Activated gamma-delta T cell (primary cell): ENCODE data around the gene HACD4.
"Not testable (repeated sequence)": the region's sequence is repeated elsewhere in the genome, so short reads cannot be mapped to it uniquely, and the experiment has no call there.

Experiments used
- DNase-seq: peaks from one replicate; lab custom pipeline; 2025; lab: John Stamatoyannopoulos, UW

The HACD4 gene

GRCh38 chr9:21016701-21017491 is 14.5 kb downstream of the HACD4 start:
- no peak for DNase-seq

- DNase-seq = no peak
Measured at GRCh38 chr9:21015995-21016394, 15.4 kb downstream of the HACD4 start.

DNA sequence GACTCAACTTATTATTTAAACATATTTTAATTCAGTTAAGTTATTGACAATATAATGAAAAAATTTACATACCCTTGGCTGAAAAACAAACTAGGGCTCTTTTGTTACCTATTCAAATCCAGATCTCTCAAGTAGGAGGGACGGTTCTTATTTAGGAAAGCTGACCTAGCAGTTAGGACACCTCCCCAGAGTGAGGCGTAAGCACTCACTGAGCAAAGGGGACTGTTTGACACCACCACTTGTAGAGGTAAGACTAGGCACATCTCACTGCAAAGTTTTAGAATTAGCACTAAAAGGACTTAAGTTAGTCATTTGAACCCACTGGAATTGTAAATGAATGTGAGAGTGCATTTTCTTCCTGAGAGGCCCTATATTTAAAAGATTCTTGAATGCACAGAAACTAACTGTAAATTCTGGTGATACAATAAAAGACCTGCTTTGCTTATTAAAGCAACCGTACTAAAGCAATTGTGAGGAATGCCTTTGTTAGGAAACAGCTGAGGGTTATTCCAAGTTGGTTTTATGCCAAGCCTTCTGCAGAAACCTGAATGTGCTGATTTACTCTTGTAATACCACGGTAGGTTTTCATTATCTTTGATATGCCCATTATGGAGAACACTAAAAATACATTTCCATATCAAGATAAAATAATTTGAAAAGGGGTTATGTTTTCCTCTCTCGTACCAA is 16.2 kb downstream of the HACD4 start:
- no peak for DNase-seq

- no peak for DNase-seq
Measured at GRCh38 chr9:21002040-21002439, 29.4 kb downstream of the HACD4 start.

DNA sequence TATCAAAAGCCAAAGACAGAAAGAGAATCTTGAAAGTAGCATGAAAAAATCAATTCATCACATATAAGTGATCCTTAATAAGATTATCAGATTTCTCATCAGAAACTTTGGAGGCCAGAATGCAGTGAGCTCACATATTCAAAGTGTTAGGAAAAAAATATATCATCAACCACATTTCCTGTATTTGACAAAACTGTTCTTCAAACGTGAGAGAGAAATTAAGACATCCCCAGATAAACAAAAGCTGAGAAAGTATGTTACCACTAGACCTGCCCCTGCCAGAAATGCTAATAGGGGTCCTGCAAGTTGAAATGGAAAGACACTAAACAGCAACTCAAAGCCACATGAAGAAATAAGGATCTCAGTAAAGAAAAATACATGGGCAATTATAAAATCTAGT is 29.9 kb downstream of the HACD4 start:
- no peak for DNase-seq

GRCh38 chr9:20997503-20998076 is 33.9 kb downstream of the HACD4 start:
- no peak for DNase-seq

GRCh38 chr9:20996809-20997208 is 34.6 kb downstream of the HACD4 start:
- DNase-seq = no peak

DNA sequence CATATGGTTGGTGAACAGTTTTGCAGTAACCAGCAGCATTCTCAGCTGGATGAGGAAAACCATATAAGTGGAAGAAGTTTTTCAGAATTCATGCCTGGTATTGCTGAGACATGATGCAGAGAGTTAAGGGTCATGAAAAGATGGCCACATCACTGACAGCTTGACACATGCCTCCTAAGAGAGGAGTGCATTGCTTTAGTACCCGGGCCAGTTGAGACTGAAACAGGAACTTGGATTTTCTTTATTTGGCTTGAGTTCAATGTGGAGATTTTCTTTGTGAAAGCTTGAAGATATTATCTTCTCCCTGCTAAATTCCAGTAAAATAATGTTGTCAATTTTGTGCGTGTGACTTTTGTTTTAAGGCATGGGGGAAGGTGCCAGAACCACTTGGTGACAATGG is 35.8 kb downstream of the HACD4 start:
- no peak for DNase-seq

DNA sequence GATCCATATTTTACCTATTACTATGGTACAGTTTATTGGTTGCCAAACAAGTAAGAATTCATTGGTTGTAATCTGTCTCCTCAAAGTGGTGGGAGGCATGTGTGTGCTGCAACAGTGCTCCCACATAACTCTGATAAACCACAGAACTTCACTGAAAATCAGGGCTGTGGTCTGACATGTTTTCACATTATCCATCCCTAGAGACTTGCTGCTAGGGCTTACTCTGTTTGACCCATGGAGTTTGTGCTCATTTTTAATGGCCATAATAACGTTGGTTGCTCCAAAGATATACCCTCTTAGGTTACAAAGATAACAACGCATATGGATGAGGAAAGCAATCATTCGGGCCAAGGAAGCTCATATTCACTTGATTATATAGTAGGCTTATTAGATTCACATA is 37.0 kb downstream of the HACD4 start:
- DNase-seq = no peak

- no peak for DNase-seq
Measured at GRCh38 chr9:20990867-20991266, 40.6 kb downstream of the HACD4 start.

- no peak for DNase-seq
Measured at GRCh38 chr9:20989923-20990341, 41.5 kb downstream of the HACD4 start.

DNA sequence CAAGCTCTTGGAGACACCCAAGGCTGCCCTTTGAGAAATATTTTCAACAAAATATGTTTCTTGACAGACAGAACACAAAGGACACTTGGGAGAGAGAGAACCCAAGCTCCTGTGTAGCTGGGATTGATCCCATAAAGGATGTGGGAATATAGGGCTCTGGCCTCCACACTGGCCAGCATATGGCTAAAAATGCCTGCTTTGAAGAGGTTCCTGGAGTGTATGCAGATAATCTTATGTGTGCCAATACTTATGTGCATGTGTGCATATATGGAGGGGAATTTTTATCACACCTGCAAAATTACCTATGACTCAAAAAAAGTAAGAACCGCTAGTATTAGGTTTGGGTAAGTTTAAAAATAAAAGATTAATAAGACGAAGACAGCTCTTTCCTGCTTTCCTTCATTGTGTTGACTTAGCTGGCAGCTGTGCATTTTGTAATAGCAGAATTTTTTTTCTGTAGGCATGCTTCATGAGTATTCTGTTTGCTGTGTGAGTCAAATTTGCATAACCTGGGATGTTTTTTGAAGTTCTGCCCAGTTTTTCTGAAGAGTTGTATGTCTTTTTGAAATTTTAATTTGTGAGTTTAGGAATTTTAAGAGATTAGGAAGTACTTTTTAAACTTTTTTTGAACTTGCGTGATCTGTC is 42.6 kb downstream of the HACD4 start:
- DNase-seq = no peak

- DNase-seq = no peak
Measured at GRCh38 chr9:20988061-20988460, 43.4 kb downstream of the HACD4 start.

- DNase-seq = no peak
Measured at GRCh38 chr9:20987521-20987920, 43.9 kb downstream of the HACD4 start.

- no peak for DNase-seq
Measured at GRCh38 chr9:20985851-20986600, 45.4 kb downstream of the HACD4 start.

GRCh38 chr9:20984506-20984905 is 46.9 kb downstream of the HACD4 start:
- no peak for DNase-seq

DNA sequence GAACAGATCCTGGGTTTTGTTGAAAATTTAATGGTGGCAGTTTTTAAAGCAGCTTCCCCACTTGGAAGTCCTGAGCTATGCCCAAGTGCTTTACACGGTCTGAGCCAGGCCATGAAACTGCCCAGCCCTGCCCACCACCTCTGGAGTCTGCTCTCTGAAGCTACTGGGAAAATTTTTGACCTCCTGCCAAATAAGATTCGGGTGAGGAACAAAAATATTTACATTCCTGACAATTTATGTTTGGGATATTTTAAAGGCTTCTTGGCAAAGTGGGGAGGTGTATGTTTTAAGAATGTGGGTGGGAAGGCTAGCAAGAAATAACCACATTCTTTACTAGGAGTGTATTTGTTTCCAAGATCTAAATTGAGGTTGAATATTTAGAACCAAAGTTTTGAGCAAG is 50.0 kb downstream of the HACD4 start:
- DNase-seq = no peak

DNA sequence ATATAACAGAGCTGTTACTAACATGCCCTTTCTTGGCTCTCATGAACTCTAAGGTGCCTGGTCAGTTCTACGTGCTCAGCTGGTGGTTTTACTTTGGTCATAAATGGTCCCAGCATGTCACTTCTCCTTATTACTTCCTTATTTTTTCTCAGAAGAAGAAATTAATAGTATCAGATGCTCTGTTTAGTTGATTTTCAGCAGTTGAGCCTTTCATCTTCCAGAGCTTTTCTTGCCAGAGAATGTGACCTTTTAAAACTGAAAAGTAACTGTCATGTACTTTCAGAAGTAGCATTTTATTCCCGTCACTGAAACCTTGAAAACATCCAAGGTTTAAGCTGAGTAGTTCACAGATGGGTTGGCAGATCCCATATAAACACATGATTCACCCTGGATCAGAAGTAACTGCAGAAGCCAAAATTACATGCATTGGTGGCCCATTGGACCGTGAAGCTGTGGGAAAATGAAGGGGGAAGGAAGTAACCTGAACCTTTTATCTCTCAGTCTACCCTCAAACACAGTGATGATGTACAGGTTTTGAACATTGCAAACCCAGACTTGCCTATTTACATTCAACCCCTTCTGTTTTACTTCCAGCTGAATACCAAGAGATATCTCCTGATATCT is 50.5 kb downstream of the HACD4 start:
- no peak for DNase-seq

- no peak for DNase-seq
Measured at GRCh38 chr9:20978249-20978648, 53.2 kb downstream of the HACD4 start.

DNA sequence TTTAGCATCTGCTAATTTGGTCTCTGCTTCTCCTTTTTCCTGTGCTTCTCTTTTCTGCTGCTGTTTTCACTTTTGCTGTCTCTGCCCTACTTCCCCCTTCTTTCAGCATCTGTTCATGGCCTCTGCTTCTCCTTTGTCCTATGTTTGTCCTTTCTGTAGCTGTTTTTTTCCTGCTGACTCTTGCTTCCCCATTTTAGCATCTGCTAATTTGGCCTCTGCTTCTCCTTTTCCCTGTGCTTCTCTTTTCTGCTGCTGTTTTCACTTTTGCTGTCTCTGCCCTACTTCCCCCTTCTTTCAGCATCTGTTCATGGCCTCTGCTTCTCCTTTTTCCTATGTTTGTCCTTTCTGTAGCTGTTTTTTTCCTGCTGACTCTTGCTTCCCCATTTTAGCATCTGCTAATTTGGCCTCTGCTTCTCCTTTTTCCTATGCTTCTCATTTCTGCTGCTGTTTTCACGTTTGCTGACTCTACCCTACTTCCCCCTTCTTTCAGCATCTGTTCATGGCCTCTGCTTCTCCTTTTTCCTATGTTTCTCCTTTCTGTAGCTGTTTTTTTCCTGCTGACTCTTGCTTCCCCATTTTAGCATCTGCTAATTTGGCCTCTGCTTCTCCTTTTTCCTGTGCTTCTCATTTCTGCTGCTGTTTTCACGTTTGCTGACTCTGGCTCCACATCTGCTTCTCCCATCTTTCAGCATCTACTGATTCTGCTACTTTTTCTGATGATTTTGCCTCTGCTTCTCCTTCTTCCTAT is 57.1 kb downstream of the HACD4 start:
- DNase-seq = not testable (repeated sequence)
